B cell (primary cell): ENCODE data around the gene ZNF138.

Experiments
- EZH2 ChIP-seq: IDR thresholded peaks from 2 replicates; pipeline ENCODE4 v1.6.1; 2012; ENCODE audit warnings: borderline replicate concordance, low read depth, mild to moderate bottlenecking, moderate library complexity, low read length; ENCODE audit not compliant: insufficient read depth, poor library complexity, severe bottlenecking
- TF ChIP-seq, protein P1 (sequence below): fragments of 200-600 bp; IDR thresholded peaks from one replicate; pipeline ENCODE4 v1.8.0; 2022; ENCODE audit warnings: antibody characterized with exemption, mild to moderate bottlenecking

DNA sequence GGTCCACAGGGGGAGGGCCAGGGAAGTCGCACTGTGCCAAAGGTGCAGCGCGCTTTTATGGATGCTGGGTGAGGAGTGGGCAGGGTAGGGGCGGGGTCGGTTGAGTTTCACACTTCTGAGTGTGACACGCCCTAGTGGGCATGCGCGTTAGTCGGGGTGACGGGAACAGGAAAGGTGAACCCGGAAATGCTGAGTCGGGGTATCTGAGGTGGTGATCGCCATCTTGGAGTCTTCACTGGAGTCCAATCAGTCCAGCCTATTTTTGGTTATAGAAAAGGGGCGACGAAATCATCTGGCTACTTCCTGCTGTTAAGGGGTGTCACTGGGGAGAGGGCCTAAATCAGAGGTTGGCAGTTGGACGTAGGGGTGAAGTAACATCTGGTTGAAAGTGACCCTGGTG, 40.8 kb downstream of the ZNF138 start:
- TF ChIP-seq, protein P1, sequence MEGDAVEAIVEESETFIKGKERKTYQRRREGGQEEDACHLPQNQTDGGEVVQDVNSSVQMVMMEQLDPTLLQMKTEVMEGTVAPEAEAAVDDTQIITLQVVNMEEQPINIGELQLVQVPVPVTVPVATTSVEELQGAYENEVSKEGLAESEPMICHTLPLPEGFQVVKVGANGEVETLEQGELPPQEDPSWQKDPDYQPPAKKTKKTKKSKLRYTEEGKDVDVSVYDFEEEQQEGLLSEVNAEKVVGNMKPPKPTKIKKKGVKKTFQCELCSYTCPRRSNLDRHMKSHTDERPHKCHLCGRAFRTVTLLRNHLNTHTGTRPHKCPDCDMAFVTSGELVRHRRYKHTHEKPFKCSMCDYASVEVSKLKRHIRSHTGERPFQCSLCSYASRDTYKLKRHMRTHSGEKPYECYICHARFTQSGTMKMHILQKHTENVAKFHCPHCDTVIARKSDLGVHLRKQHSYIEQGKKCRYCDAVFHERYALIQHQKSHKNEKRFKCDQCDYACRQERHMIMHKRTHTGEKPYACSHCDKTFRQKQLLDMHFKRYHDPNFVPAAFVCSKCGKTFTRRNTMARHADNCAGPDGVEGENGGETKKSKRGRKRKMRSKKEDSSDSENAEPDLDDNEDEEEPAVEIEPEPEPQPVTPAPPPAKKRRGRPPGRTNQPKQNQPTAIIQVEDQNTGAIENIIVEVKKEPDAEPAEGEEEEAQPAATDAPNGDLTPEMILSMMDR, result no peak
- no peak for TF ChIP-seq EZH2
